Measurements from ENCODE around the gene ITGB4. TPM values are rescaled to one million over a fixed set of nuclear protein-coding genes. Genes with fewer than 3 reads are reported as not detected.
"Not testable (repeated sequence)": the region's sequence is repeated elsewhere in the genome, so short reads cannot be mapped to it uniquely, and the experiment has no call there.

The ITGB4 gene
- polyA plus RNA-seq, 3 donors: 7.8 to 10.8 (median 9.1) TPM

DNA sequence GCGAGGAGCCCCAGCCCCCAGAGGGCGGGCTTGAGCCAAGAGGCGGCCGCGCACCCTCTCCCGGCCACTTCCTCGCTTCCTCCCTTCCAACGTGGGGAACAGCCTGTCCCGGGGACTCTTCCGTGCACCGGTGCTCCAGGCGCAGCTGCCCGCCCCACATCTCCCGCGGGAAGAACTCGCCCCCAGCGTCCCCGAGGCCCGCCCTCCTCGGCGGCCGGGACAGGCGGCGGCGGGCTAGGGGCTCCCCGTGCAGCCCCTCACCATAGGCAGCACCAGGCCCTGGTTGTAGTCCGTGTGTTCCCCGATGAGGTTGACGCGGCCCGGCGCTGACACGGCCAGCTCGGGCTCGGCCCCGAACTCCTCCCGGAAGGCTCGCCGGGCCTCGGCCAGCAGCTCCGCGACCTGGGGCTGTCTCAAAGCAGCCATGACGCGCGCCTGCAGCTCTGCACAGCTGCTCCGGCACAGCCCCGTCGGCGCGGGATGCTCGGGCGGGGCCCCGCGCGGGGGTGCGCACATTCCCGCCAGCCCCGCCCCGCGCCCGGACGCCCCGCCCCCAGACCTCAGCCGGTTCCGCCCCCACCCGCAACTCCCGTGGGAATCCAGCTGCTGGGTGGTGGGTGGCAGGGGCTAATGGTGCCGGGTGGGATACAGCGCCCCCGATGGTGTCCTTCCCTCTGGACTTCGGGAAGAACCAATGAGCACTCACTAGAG is 43.6 kb downstream of the ITGB4 start, which contains the start of gene GALK1:
GALK1 (minus strand) TSS at position 482 of the 711 bp plus-strand sequence; CDS start at position 426, 56 bp downstream.
- no peak for DNase-seq (ENCODE audit: low read depth in 3 of 3, low spot score in 2 of 3)

GRCh38 chr17:75765981-75766380 is 44.7 kb downstream of the ITGB4 start:
- DNase-seq (ENCODE audit: low read depth in 3 of 3, low spot score in 2 of 3): no peak

- DNase-seq (ENCODE audit: low read depth in 3 of 3, low spot score in 2 of 3): no peak
Observed at GRCh38 chr17:75767881-75768280, 46.6 kb downstream of the ITGB4 start.

GRCh38 chr17:75769536-75769935 is 48.3 kb downstream of the ITGB4 start:
- DNase-seq (ENCODE audit: low read depth in 3 of 3, low spot score in 2 of 3): no peak

DNA sequence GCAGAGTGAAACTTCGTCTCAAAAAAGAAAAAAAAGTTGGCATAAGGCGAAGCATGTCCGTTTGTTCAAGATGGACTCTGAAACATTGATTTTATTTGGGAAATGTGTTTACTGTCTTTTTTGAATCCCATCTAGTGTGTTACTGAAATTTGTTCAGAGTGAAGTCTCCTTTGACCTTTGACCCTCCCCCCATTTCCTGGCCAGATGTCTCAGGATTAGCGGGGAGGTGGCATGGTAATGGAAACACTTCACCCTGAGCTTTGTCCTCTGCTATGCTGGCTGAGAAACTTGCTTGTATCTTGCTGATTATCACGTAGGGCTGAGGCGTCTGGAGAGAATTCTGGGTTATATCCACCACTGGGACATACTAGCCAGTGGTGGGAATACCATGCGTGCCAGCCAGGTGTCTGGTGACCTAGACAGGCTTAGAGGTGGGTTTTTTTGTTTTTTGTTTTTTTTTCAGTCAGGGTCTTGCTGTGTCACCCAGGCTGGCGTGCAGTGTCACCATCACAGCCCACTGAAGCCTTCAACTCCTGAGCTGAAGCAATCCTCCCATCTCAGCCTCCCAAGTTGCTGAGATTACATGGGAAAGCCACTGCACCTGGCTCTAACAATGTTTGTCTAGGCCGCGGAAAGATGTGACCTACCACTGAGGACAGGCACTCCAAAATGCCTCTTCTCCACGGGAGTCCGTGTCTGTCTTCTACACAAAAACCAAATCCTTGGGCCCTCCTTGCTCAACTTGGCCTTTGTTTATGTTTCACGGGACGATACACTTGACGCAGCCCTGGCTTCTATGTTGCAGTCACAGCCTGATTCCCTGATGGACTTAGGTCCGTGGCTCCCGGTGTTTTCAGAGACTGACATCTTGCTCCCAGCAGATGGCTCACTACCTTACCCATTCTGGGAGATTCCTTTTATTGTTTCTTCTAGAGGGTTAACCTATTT is 50.3 kb downstream of the ITGB4 start:
- no peak for DNase-seq (ENCODE audit: low read depth in 3 of 3, low spot score in 2 of 3)

- no peak for DNase-seq (ENCODE audit: low read depth in 3 of 3, low spot score in 2 of 3)
Observed at GRCh38 chr17:75773121-75773807, 52.0 kb downstream of the ITGB4 start.

GRCh38 chr17:75773808-75774470 is 52.7 kb downstream of the ITGB4 start:
- no peak for DNase-seq (ENCODE audit: low read depth in 3 of 3, low spot score in 2 of 3)

DNA sequence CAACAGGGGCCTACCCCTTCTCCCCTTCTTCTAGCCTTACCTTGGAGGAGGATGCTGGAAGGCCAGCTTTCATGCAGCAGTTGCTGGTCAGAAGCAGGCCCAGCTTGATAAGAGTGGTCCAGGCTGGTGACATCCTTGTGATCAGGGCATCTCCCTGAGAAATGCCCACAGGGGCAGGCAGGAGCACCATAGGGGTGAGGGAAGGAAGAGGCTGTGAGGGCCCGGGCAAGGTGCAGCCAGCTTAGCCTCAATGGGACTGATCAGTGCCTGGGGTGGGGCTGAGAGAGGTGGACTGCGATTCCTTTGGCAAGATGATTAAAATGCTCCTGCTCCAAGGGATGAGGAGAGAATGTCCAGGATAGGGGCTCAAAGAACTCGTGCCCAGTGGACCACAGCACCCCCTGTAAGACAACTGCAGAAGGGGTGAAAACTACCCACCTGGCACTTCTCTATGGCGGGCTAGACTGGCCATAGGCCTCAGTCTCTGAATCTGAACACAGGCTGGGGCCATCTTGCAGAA is 53.3 kb downstream of the ITGB4 start:
- no peak for DNase-seq (ENCODE audit: low read depth in 3 of 3, low spot score in 2 of 3)

- DNase-seq (ENCODE audit: low read depth in 3 of 3, low spot score in 2 of 3): no peak
Observed at GRCh38 chr17:75774991-75775668, 53.9 kb downstream of the ITGB4 start.

DNA sequence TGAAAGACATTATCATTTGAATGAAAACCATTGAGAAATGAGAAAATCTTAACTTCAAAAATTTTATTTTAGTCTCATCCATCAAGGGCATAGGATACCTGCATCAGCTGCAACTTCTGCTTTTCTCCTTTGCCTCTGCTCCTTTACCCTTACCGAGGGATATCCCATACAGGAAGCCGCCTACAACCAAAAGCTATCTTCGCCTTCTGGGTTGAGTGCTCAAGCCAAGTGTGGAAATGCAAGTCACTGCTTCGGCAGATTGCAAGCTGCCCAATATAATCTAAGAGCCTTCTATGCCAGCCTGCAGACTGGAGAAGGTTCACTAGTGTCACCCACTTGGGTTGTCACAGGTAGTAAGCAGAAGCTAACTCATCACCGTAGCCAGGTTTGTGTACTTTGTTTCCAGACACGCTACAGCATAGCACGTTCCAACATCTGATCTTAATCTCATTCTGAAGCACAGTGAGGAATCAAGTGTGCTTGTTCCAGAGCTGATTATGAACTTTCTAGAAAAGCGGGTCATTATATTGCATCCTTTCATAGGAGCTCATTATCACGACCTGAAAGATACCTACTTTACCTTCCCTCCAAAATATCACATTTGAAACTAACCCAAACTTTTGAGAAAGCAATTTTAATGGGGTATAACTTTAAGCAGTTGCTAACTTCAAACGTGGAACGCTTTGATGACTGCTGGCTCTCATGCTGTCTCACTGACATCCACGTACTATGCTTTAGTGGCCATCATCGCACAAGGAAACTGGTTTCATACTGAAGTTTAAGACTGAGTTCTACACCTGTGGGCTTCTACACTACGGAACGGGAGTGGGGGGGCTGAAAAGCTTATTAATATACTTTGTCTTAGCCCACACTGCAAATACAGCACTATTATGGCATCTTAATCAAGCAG is 55.4 kb downstream of the ITGB4 start:
- no peak for DNase-seq (ENCODE audit: low read depth in 3 of 3, low spot score in 2 of 3)

DNA sequence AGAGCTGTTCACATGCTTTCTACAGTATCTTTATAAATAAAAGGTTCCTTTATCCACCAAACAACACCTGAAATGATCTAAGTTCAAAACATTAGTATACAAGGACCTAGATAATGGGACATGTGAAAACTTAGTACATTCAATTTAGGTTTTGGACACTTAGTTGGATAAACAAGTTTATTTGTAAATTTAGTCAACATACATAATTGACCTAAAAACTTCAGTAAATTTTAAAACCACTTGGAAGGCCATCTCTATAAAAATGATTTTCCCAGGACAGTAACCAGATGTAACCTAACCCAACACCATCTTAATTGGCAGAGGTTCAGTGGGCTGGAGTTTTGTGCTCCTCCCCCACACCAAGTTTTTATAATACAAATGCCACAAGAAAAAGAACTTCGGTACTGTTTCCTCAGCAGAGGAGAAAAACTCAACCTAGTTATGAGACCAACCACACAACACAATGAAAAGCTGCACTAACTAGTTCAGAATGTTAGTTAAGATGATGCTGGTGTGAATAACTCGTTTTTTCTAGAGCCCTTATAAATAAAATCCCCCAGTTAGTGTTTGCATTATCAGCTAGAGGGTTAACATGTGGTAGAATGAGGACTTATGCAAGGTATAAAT is 56.1 kb downstream of the ITGB4 start:
- no peak for DNase-seq (ENCODE audit: low read depth in 3 of 3, low spot score in 2 of 3)

DNA sequence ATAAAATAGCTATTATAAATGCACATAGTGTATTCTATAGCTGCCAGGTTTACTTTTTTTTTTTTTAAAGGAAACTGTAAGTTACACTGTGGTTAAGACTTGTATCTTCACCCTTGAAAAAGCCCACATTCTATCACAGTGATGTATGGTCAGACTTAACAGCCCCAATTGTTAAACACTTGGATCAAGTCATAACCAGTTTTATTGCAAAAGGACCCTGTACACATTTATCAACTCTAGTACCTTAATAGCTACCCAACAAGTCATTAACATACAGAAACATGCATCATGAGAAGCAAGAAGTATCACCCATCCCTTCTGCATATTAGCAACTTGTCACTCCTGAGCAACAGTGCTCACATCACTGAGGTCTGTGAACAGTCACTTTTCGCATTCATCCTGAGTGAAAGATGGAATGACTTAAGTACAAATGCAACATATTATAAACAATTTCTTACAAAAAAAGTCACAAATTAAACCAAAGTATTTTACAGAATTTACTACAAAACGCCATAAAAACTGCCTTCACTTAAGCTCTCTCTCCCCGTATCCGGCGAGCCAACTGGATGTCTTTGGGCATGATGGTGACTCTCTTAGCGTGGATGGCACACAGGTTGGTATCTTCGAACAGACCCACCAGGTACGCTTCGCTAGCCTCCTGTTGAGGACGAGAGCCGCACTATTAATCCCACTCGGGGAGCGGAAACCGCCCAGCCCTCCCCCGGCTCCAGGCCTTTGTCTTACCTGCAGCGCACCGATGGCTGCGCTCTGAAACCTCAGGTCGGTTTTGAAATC is 57.0 kb downstream of the ITGB4 start:
- DNase-seq (ENCODE audit: low read depth in 3 of 3, low spot score in 2 of 3): not testable (repeated sequence)

DNA sequence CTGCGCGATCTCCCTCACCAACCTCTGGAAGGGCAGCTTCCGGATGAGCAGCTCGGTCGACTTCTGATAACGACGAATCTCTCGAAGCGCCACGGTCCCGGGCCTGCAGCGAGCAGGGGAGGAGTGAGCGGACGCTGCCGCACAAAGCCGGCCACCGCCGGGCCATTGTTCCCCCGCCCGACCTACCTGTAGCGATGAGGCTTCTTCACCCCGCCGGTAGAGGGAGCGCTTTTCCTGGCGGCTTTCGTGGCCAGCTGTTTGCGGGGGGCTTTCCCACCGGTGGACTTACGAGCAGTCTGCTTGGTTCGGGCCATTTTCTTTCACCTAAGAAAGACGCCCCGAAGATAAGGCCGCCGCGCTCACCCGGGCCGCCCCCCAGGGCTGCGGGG is 57.6 kb downstream of the ITGB4 start:
- no peak for DNase-seq (ENCODE audit: low read depth in 3 of 3, low spot score in 2 of 3)

DNA sequence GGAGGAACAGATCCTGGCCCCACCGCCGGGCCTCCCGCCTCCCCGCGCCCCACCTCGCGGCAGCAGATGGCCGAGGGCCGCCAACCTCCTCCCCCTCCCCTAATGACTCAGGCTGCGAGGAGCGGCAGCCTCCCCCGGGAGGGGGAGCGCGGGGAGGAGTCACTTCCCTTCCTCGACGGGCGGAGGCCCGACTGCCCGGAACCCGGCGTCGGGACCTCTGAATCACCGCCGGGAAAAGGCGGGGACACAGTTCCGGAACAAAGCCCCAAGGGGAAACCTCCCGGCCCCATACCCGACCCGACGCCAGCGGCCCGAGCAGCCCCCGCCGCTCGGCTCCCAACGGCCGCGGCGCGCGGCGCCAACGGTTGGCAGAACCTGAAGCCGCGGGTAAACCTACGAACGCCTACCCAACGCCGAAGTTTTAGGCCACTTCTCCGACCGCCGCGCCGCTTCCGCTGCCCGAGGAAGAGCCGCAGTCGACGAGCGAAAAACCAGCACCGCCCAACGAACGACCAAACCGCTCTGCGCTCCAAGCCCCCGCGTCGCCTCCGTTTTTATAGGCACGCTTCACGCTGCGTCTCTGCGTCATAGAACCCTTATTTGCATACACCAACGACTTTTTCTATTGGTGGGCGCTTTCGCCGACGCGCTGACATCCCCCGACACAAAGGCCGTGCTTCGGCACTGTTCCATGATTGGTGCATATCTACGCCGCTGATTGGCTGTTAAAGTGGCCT is 58.2 kb downstream of the ITGB4 start:
- DNase-seq (ENCODE audit: low read depth in 3 of 3, low spot score in 2 of 3): peak; percentile 98 to 99 (median 99)

- no peak for DNase-seq (ENCODE audit: low read depth in 3 of 3, low spot score in 2 of 3)
Observed at GRCh38 chr17:75779987-75780889, 59.0 kb downstream of the ITGB4 start.

Data from right renal cortex interstitium (tissue), 3 donors.